Measurements from ENCODE around the gene KRT37. TPM values are rescaled to one million over a fixed set of nuclear protein-coding genes. Genes with fewer than 3 reads are reported as not detected.

Gene KRT37
- total RNA-seq, 1 experiment from 2014 or later, result 3.2 TPM

- Histone ChIP-seq H3K4me2 (ENCODE audit: low read length) (no peak within 1 kb of the TSS), H4K20me1 (ENCODE audit: low read length) (no peaks in the 10 kb centered on the region), H3K9ac (ENCODE audit: low read length) (no peak within 1 kb of the TSS), H3K4me1 (ENCODE audit: insufficient read depth, low read length) (peaks cover 25% of the 10 kb centered on the region), H2AFZ (ENCODE audit: low read length) (no peak within 1 kb of the TSS), H3K9me3 (ENCODE audit: low read length) (no peaks in the 10 kb centered on the region), H3K79me2 (ENCODE audit: low read length) (no peaks in the 10 kb centered on the region), H3K4me3 (ENCODE audit: low read length) (no peak within 1 kb of the TSS), H3F3A (ENCODE audit: low read length, unreplicated experiment) (peaks cover 5% of the 10 kb centered on the region), H3K27ac (ENCODE audit: low read length) (no peak within 1 kb of the TSS), H3K36me3 (ENCODE audit: low read depth, low read length) (no peaks in the 10 kb centered on the region), H3K9me2 (replicated peaks; ENCODE audit: low read length) (no peaks in the 10 kb centered on the region), H3K27me3 (ENCODE audit: low read length) (no peaks in the 10 kb centered on the region)
- ATAC-seq, result no peak
- POLR2A ChIA-PET (ENCODE audit: unreplicated experiment), result no interaction called here
- CTCF ChIA-PET, result no interaction called here
- no peak for DNase-seq
- no TSS peak for BruUV-seq (replicated peaks)
- TF ChIP-seq CTCF (conservative IDR thresholded peaks at IDR 0.05; ENCODE audit: low read depth, low read length) (no peak), EZH2phosphoT487 (IDR thresholded peaks at IDR 0.05; ENCODE audit: borderline replicate concordance, low read length) (no peak), EZH2 (IDR thresholded peaks at IDR 0.05; ENCODE audit: low read length, unreplicated experiment) (no peak)
- intact Hi-C loops (cut with micrococcal nuclease), result no loop called here
Observed at GRCh38 chr17:41466988-41467387, 42.6 kb upstream of the KRT37 start, which contains the start of gene KRT32. Gene KRT32 (minus strand): TSS chr17:41467386. CDS start chr17:41467325, 61 bp downstream.

GRCh38 chr17:41464682-41465081 is 40.3 kb upstream of the KRT37 start:
- ATAC-seq, result peak; percentile 97
- POLR2A ChIA-PET (ENCODE audit: unreplicated experiment), result no interaction called here
- H3K4me1 ChIP-seq (ENCODE audit: insufficient read depth, low read length), result peaks cover 25% of the 10 kb centered on the region

More at GRCh38 chr17:41464682-41465081, 40.3 kb upstream of the KRT37 start:
- Histone ChIP-seq H3K4me2 (ENCODE audit: low read length) (peak overlapping the region; percentile 47), H3F3A (ENCODE audit: low read length, unreplicated experiment) (peaks cover 5% of the 10 kb centered on the region), H3K27me3 (ENCODE audit: low read length) (no peaks in the 10 kb centered on the region), H3K79me2 (ENCODE audit: low read length) (no peaks in the 10 kb centered on the region), H3K36me3 (ENCODE audit: low read depth, low read length) (no peaks in the 10 kb centered on the region), H3K9me3 (ENCODE audit: low read length) (no peaks in the 10 kb centered on the region), H3K27ac (ENCODE audit: low read length) (peak overlapping the region; percentile 85), H3K4me3 (ENCODE audit: low read length) (no peak overlapping the region), H2AFZ (ENCODE audit: low read length) (no peak overlapping the region), H3K9ac (ENCODE audit: low read length) (peak overlapping the region; percentile 20; the same call in 1 of the 2 replicates), H4K20me1 (ENCODE audit: low read length) (no peaks in the 10 kb centered on the region), H3K9me2 (replicated peaks; ENCODE audit: low read length) (no peaks in the 10 kb centered on the region)
- TF ChIP-seq CTCF (conservative IDR thresholded peaks at IDR 0.05; ENCODE audit: low read depth, low read length) (no peak), EZH2phosphoT487 (IDR thresholded peaks at IDR 0.05; ENCODE audit: borderline replicate concordance, low read length) (no peak)
- BruUV-seq (replicated peaks), result no TSS peak
- intact Hi-C loops (cut with micrococcal nuclease), result no loop called here
- CTCF ChIA-PET, result no interaction called here
- peak; percentile 96 for DNase-seq

Data from PC-3 (cell line).